CD4-positive, alpha-beta memory T cell (primary cell): Measurements from ENCODE around the gene CNN2. TPM values are rescaled to one million over a fixed set of nuclear protein-coding genes. Genes with fewer than 3 reads are reported as not detected.
A peak's percentile ranks its signal among the peaks of the same experiment; 100 is the strongest.

Experiments
- CTCF ChIA-PET: fragments of 350-600 bp; sonication (Branson Sonifier 250); formaldehyde crosslinking; loops from one replicate; lab custom pipeline; 2021; ENCODE audit warnings: inconsistent platforms; ENCODE audit not compliant: partially characterized antibody; lab: Charles Lee
- POLR2A ChIA-PET: fragments of 350-600 bp; sonication (Branson Sonifier 250); formaldehyde crosslinking; loops from one replicate; lab custom pipeline; 2021; ENCODE audit not compliant: partially characterized antibody; lab: Charles Lee
- DNase-seq, 5 donors: peaks; one replicate each; pipeline versions ENCODE4 v3.0.0 to v3.0.0-alpha.2; 2020 to 2022; ENCODE audit warnings: mixed read lengths in 1 of 5
- H3K27ac ChIP-seq: one replicate; pipeline ENCODE4 v1.7.0; 2013; ENCODE audit warnings: low read depth, low read length
- H3K27me3 ChIP-seq: 2 replicates; pipeline ENCODE4 v1.7.0; 2013; ENCODE audit warnings: mild to moderate bottlenecking, low read length, moderate library complexity; ENCODE audit not compliant: insufficient read depth
- H3K36me3 ChIP-seq: 2 replicates; pipeline ENCODE4 v1.7.0; 2013; ENCODE audit warnings: mild to moderate bottlenecking, low read length, moderate library complexity; ENCODE audit not compliant: insufficient read depth
- H3K4me1 ChIP-seq: 2 replicates; pipeline ENCODE4 v1.7.0; 2013; ENCODE audit warnings: mild to moderate bottlenecking, low read length, moderate library complexity; ENCODE audit not compliant: insufficient read depth
- H3K4me3 ChIP-seq, 2 donors: one replicate each; pipeline ENCODE4 v1.7.0; 2013; ENCODE audit warnings: low read length in 2 of 2, mild to moderate bottlenecking in 1 of 2
- H3K9me3 ChIP-seq, 2 donors: one replicate each; pipeline ENCODE4 v1.7.0; 2013; ENCODE audit warnings: low read length in 2 of 2, control low read depth in 1 of 2; ENCODE audit not compliant: control insufficient read depth in 1 of 2
- H3K27ac Mint-ChIP-seq, 7 donors: one replicate each; pipeline ENCODE4 v1.8.0; 2020 to 2021; ENCODE audit warnings: mixed read lengths in 7 of 7, mild to moderate bottlenecking in 6 of 7, inconsistent platforms in 3 of 7, moderate library complexity in 3 of 7
- H3K27me3 Mint-ChIP-seq, 2 donors: one replicate each; pipeline ENCODE4 v1.8.0; 2020 to 2021; ENCODE audit warnings: mixed read lengths in 2 of 2
- H3K36me3 Mint-ChIP-seq, 2 donors: one replicate each; pipeline ENCODE4 v1.8.0; 2020 to 2021; ENCODE audit warnings: mixed read lengths in 2 of 2, inconsistent platforms in 1 of 2, mild to moderate bottlenecking in 1 of 2
- H3K4me1 Mint-ChIP-seq, 4 donors: one replicate each; pipeline ENCODE4 v1.8.0; 2020 to 2021; ENCODE audit warnings: mixed read lengths in 4 of 4, mild to moderate bottlenecking in 1 of 4
- H3K4me3 Mint-ChIP-seq, 8 donors: one replicate each; pipeline ENCODE4 v1.8.0; 2020 to 2021; ENCODE audit warnings: mixed read lengths in 8 of 8, mild to moderate bottlenecking in 7 of 8, moderate library complexity in 6 of 8, inconsistent platforms in 3 of 8
- H3K9me3 Mint-ChIP-seq, 8 donors: one replicate each; pipeline ENCODE4 v1.8.0; 2020 to 2021; ENCODE audit warnings: mixed read lengths in 8 of 8, mild to moderate bottlenecking in 5 of 8, inconsistent platforms in 3 of 8, moderate library complexity in 1 of 8
- intact Hi-C: fragments of 100-400 bp; cut with micrococcal nuclease; formaldehyde crosslinking; loops from one replicate; pipeline ENCODE4 v1.15.1; 2023
- polyA plus RNA-seq, 2 donors: library from polyadenylated mRNA; unstranded; fragments of 300-500 nt; fragmentation: Illumina TruSeq; gene quantifications; one replicate each; pipeline ENCODE4 v1.2.3, GENCODE V29; 2021
- total RNA-seq, 2 experiments: library from RNA; stranded (reverse); gene quantifications; one replicate each; pipeline ENCODE4 v1.2.3, GENCODE V29; 2021

CNN2 gene
- total and polyA plus RNA-seq, 4 experiments from 2014 or later: 263 to 632 (median 355) TPM

DNA sequence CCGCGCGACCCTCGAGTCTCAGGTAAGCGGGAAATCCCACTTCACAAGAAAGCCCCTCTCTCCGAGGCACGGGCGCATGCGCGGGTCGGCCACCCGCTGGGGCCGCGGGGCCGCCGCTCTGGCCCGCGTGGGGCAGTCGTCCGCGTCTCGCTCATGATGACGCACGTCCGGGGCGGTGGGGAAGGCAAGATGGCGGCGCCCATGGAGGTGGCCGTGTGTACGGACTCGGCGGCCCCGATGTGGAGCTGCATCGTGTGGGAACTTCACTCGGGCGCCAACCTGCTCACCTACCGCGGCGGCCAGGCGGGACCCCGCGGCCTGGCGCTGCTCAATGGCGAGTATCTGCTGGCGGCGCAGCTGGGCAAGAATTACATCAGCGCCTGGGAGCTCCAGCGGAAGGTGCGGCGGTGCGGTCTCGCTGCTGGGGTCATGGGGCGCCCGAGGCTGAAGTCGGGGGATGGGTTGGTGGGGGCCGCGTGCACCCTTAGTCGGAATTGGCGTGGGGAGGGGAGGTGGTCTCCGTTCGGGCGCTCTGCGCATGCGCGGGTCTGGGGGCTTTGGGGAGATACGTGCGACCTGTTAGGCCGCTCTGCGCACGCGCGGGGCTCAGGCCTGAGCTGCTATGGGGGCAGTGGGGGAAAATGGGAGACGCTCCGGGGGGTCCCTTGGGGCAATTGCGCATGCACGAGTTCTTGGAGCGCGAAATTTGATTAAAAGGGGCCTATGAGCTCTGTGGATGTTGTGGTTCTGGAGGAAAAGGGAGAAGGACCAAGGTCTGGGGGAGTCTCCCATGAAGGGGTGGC is 42.0 kb upstream of the CNN2 start, which contains the start of gene WDR18:
TSS of gene WDR18 (plus strand) at position 181 of the 803 bp plus-strand sequence. CDS start at position 190, 9 bp downstream.
- H3K4me3 Mint-ChIP-seq: peak within 1 kb of the TSS; percentile 89 to 96 (median 92)
- Histone ChIP-seq H3K27me3 (no peaks in the 10 kb centered on the region), H3K4me3 (peak within 1 kb of the TSS; percentile 65 to 69), H3K36me3 (peaks cover 5% of the 10 kb centered on the region), H3K9me3 (no peaks in the 10 kb centered on the region), H3K4me1 (peaks cover 24% of the 10 kb centered on the region), H3K27ac (peak within 1 kb of the TSS; percentile 75)
- intact Hi-C loops: loop anchor here (1.0 to 5.0 kb wide), 6 partner anchors 12 to 214 kb away; partner anchors contain the start of genes RNU6-2 and TMEM259
- no peaks in the 10 kb centered on the region for H3K9me3 Mint-ChIP-seq
- H3K27ac Mint-ChIP-seq: peak within 1 kb of the TSS; percentile 84 to 96 (median 90)
- POLR2A ChIA-PET: interaction anchor here (0.6 to 4.4 kb wide), 36 partner anchors 11 to 291 kb away, joined by 3 to 88 read pairs (median 4); partner anchors contain the start of genes ABCA7, CIRBP, CNN2 and FAM174C
- peaks cover 4 to 18% (median 12%) of the 10 kb centered on the region in 4 donors for H3K4me1 Mint-ChIP-seq
- CTCF ChIA-PET: interaction anchor here (0.6 to 6.5 kb wide), 25 partner anchors 8 to 256 kb away, joined by 3 to 118 read pairs (median 3); partner anchors contain the start of genes CBARP, CFD and KISS1R
- peak; percentile 79 to 87 (median 81) for DNase-seq
- H3K36me3 Mint-ChIP-seq: peaks cover 0 to 22% of the 10 kb centered on the region in 2 donors
- H3K27me3 Mint-ChIP-seq: no peaks in the 10 kb centered on the region

DNA sequence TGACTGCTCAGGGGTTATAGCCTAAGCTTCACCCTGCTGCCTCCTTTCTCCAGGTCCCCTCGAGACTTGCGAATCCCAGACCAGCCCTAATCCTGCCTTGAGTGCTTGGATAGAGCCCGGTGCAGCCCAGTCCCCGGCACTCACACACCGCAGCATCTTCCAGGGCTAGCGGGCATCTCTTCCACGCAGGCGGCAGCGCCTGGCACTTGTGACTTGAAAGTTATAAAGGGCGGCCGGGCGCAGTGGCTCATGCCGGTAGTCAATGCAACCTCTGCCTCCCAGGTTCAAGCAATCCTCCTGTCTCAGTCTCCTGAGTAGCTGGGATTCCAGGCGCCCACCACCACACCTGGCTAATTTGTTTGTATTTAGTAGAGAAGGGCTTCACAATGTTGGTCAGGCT is 40.3 kb upstream of the CNN2 start:
- POLR2A ChIA-PET: interaction anchor here (3.4 to 4.4 kb wide), 2 partner anchors 10 to 123 kb away, joined by 16 to 34 read pairs; no protein-coding TSS in a partner anchor
- Mint-ChIP-seq H3K27ac (peak overlapping the region in 1 of 7 donors; percentile 15), H3K4me3 (peak overlapping the region in 6 of 8 donors; percentile 17 to 95 (median 72)), H3K9me3 (no peaks in the 10 kb centered on the region), H3K27me3 (no peaks in the 10 kb centered on the region), H3K36me3 (peaks cover 0 to 24% of the 10 kb centered on the region in 2 donors), H3K4me1 (peaks cover 4 to 18% (median 12%) of the 10 kb centered on the region in 4 donors)
- intact Hi-C loops: no loop called here
- Histone ChIP-seq H3K9me3 (no peaks in the 10 kb centered on the region), H3K4me1 (peaks cover 24% of the 10 kb centered on the region), H3K4me3 (no peak overlapping the region), H3K36me3 (peaks cover 9% of the 10 kb centered on the region), H3K27ac (no peak overlapping the region), H3K27me3 (no peaks in the 10 kb centered on the region)
- CTCF ChIA-PET: no interaction called here
- DNase-seq: peak in 1 of 5 donors; percentile 3

DNA sequence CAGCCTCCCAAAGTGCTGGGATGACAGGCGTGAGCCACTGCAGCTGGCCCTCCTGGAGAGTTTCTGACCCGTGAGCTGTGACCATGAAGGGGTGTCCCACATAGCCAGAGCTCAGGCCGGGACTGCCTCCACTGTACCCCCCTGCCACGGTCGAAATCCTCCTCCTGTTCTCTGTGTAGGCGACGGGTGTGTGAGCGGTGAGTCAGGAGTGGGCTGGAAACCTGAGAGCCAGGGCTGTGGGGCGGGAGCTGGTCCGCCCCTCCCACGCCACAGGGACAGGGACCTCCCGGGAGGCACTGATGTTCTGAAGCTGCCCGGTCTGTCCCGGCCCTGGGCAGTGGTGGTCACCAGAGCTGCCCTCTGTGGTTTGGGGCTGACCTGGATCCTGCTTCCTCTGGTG is 38.3 kb upstream of the CNN2 start:
- H3K36me3 ChIP-seq: peaks cover 9% of the 10 kb centered on the region
- intact Hi-C loops: no loop called here
- DNase-seq: peak in 1 of 5 donors; percentile 1
- Mint-ChIP-seq H3K4me1 (peaks cover 4 to 18% (median 12%) of the 10 kb centered on the region in 4 donors), H3K36me3 (peaks cover 0 to 28% of the 10 kb centered on the region in 2 donors), H3K4me3 (no peak overlapping the region), H3K27me3 (no peaks in the 10 kb centered on the region), H3K27ac (peak overlapping the region in 1 of 7 donors; percentile 79), H3K9me3 (no peaks in the 10 kb centered on the region)
- no peaks in the 10 kb centered on the region for H3K9me3 ChIP-seq
- peaks cover 19% of the 10 kb centered on the region for H3K4me1 ChIP-seq
- no peaks in the 10 kb centered on the region for H3K27me3 ChIP-seq
- POLR2A ChIA-PET: interaction anchor here (1.0 to 1.2 kb wide), 2 partner anchors 9 to 64 kb away, joined by 3 to 5 read pairs; no protein-coding TSS in a partner anchor
- no peak overlapping the region for H3K4me3 ChIP-seq
- CTCF ChIA-PET: no interaction called here
- H3K27ac ChIP-seq: no peak overlapping the region

DNA sequence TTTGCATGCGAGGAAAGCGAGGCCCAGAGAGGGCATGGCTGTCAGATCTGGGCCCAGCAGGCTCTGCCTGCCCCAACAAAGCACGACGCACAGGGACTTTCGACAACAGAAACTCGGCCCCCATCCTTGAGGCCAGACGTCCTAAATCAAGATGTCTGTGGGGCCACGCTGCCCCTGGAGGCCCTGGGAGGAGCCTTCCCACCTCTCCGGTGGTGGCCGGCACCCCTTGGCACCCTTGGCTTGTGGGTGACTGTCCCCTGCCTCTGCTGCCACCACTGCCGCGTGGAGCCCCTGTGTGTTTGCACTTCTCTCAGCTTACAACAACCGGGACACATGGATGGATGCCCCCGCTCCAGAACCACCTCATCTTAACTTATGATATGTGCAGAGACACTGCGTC is 37.9 kb upstream of the CNN2 start:
- peak in 1 of 5 donors; percentile 5 for DNase-seq
- peaks cover 0 to 31% of the 10 kb centered on the region in 2 donors for H3K36me3 Mint-ChIP-seq
- peak overlapping the region in 2 of 7 donors; percentile 53 to 70 for H3K27ac Mint-ChIP-seq
- H3K4me1 Mint-ChIP-seq: peaks cover 4 to 18% (median 12%) of the 10 kb centered on the region in 4 donors
- CTCF ChIA-PET: no interaction called here
- H3K4me3 ChIP-seq: no peak overlapping the region
- H3K27me3 Mint-ChIP-seq: no peaks in the 10 kb centered on the region
- H3K9me3 ChIP-seq: no peaks in the 10 kb centered on the region
- H3K4me1 ChIP-seq: peaks cover 17% of the 10 kb centered on the region
- peaks cover 13% of the 10 kb centered on the region for H3K36me3 ChIP-seq
- H3K4me3 Mint-ChIP-seq: no peak overlapping the region
- no peaks in the 10 kb centered on the region for H3K27me3 ChIP-seq
- intact Hi-C loops: no loop called here
- H3K27ac ChIP-seq: no peak overlapping the region
- H3K9me3 Mint-ChIP-seq: no peaks in the 10 kb centered on the region
- POLR2A ChIA-PET: no interaction called here

DNA sequence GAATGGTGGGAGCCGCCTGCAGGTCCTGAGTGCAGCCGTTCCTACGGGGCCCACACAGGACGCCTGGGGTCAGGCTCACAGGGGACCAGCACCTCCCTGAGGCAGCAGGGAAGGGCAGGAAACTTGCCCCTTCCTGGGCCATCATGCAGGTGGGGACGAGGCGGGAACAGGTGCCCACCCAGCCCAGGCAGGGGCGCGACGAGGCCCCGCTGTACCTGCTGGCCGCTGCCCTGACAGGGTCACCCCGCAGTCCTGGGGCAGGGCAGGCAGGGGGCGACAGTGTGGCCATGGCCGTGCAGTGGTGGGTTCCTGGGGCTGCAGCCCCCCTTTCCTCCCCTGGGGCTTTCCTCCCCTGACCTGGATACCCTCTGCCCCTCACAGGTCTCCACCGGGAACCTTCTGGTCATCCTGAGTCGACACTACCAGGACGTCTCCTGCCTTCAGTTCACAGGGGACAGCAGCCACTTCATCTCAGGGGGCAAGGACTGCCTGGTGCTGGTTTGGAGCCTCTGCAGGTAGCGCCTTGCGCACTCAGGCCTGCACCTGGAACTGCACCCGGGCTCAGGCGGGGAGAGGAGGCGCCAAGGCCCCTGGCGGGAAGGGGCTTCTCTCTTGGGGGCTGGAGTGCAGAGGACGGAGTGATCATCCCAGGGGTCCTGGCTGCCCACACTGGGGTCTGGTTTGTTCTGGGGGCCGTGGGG is 36.9 kb upstream of the CNN2 start:
- peaks cover 12% of the 10 kb centered on the region for H3K4me1 ChIP-seq
- DNase-seq: peak in 1 of 5 donors; percentile 32
- Mint-ChIP-seq H3K9me3 (no peaks in the 10 kb centered on the region), H3K4me3 (no peak overlapping the region), H3K27ac (peak overlapping the region in 2 of 7 donors; percentile 7 to 24), H3K36me3 (peaks cover 0 to 28% of the 10 kb centered on the region in 2 donors), H3K4me1 (peaks cover 4 to 14% (median 7%) of the 10 kb centered on the region in 4 donors), H3K27me3 (no peaks in the 10 kb centered on the region)
- CTCF ChIA-PET: no interaction called here
- H3K27ac ChIP-seq: no peak overlapping the region
- H3K9me3 ChIP-seq: no peaks in the 10 kb centered on the region
- H3K4me3 ChIP-seq: no peak overlapping the region
- intact Hi-C loops: no loop called here
- no peaks in the 10 kb centered on the region for H3K27me3 ChIP-seq
- peaks cover 13% of the 10 kb centered on the region for H3K36me3 ChIP-seq
- POLR2A ChIA-PET: no interaction called here

DNA sequence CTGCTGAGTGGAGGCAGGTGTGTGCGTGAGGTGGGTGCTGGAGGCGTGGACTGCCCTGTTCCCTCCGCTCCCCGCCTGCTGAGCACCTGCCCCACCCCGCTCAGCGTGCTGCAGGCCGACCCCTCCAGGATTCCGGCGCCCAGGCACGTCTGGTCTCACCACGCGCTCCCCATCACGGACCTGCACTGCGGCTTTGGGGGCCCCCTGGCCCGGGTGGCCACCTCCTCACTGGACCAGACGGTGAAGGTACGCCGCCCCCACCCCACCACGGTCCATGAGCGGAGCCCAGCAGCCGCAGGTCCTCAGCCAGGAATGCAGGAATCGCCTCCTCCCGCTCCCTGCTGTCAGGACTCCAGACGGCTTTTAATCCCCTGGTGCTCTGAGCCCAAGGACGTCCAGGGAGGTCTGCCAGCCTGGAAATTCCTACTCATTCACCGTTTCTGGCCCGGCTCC is 36.3 kb upstream of the CNN2 start:
- Histone ChIP-seq H3K4me3 (no peak overlapping the region), H3K4me1 (peaks cover 6% of the 10 kb centered on the region), H3K27me3 (no peaks in the 10 kb centered on the region), H3K27ac (no peak overlapping the region), H3K9me3 (no peaks in the 10 kb centered on the region), H3K36me3 (peaks cover 13% of the 10 kb centered on the region)
- no peaks in the 10 kb centered on the region for H3K9me3 Mint-ChIP-seq
- DNase-seq: peak in 1 of 5 donors; percentile 24
- peaks cover 0 to 8% (median 2%) of the 10 kb centered on the region in 4 donors for H3K4me1 Mint-ChIP-seq
- no peaks in the 10 kb centered on the region for H3K27me3 Mint-ChIP-seq
- peaks cover 0 to 22% of the 10 kb centered on the region in 2 donors for H3K36me3 Mint-ChIP-seq
- ChIA-PET POLR2A (no interaction called here), CTCF (no interaction called here)
- H3K4me3 Mint-ChIP-seq: no peak overlapping the region
- intact Hi-C loops: no loop called here
- H3K27ac Mint-ChIP-seq: peak overlapping the region in 2 of 7 donors; percentile 43 to 44
